HCT116 (cell line): ENCODE measurements around the gene PROSER2. TPM values are rescaled to one million over a fixed set of nuclear protein-coding genes. Genes with fewer than 3 reads are reported as not detected.

Experiments used
- ATAC-seq: fragments of 200-7000 bp; cut with Tn5 transposase; 2 replicates; pipeline ENCODE4 v1.9.1; 2020; ENCODE audit warnings: mild to moderate bottlenecking, moderate library complexity
- BruUV-seq: library from RNA; stranded (reverse); fragments of 400-500 nt; replicated peaks from 2 replicates; lab custom pipeline; 2021; lab: Mats Ljungman, UMichigan
- CTCF ChIA-PET: fragments of 300-600 bp; sonication (Branson Sonifier 250); formaldehyde crosslinking; loops from one replicate; lab custom pipeline; 2021; ENCODE audit warnings: antibody characterized with exemption; lab: Charles Lee
- POLR2A ChIA-PET: fragments of 300-600, 350-600 bp; sonication (Branson Sonifier 250); formaldehyde crosslinking; loops from one replicate; lab custom pipeline; 2021; ENCODE audit warnings: antibody characterized with exemption; lab: Charles Lee
- RAD21 ChIA-PET, 2 experiments: fragments of 300-600 bp; sonication (Branson Sonifier 250); formaldehyde crosslinking; loops; one replicate each; lab custom pipeline; 2023; ENCODE audit warnings: low total read pairs in 2 of 2; ENCODE audit not compliant: uncharacterized antibody in 2 of 2, unreplicated experiment in 2 of 2, low non-redundant PET in 1 of 2; lab: Charles Lee
- DNase-seq: peaks from one replicate; pipeline ENCODE4 v3.0.0-alpha.2; 2010; ENCODE audit warnings: low read depth, low spot score
- H2AFZ ChIP-seq: fragments of 200-600 bp; shearing (Covaris generic), sonication (generic); 2 replicates; pipeline ENCODE4 v1.6.1; 2017; ENCODE audit warnings: low read depth, mixed run types, mixed read lengths, antibody characterized with exemption, low read length; ENCODE audit not compliant: poor library complexity, severe bottlenecking
- H3K27ac ChIP-seq: 2 replicates; pipeline ENCODE4 v1.5.1; 2012; ENCODE audit warnings: low read depth, low read length
- H3K27me3 ChIP-seq: fragments of 200-600 bp; sonication (generic); 2 replicates; pipeline ENCODE4 v1.6.1; 2016; ENCODE audit warnings: mixed run types, low read length, mixed read lengths; ENCODE audit not compliant: insufficient read depth
- H3K36me3 ChIP-seq, 2 experiments: fragments of 200-500 bp in 1 of 2; fragments of 200-600 bp in 1 of 2; sonication (Bioruptor generic) in 1 of 2; sonication (generic) in 1 of 2; 2 replicates each; pipeline versions ENCODE4 v1.5.1 to v1.6.1; 2014 to 2016; ENCODE audit warnings: low read length in 2 of 2, inconsistent platforms in 1 of 2, mixed read lengths in 1 of 2, mixed run types in 1 of 2; ENCODE audit not compliant: insufficient read depth in 2 of 2, control insufficient read depth in 1 of 2
- H3K4me1 ChIP-seq, 2 experiments: fragments of 200-600 bp in 1 of 2; sonication (generic) in 1 of 2; 2 replicates each; pipeline versions ENCODE4 v1.5.1 to v1.6.1; 2012 to 2017; ENCODE audit warnings: low read length in 2 of 2, inconsistent platforms in 1 of 2, mild to moderate bottlenecking in 1 of 2, mixed read lengths in 1 of 2, mixed run types in 1 of 2, moderate library complexity in 1 of 2; ENCODE audit not compliant: insufficient read depth in 2 of 2, control insufficient read depth in 1 of 2
- H3K4me2 ChIP-seq: fragments of 200-600 bp; sonication (generic); 2 replicates; pipeline ENCODE4 v1.6.1; 2017; ENCODE audit warnings: mixed run types, low read length, mixed read lengths
- H3K4me3 ChIP-seq, 2 experiments: fragments of 200-600 bp in 1 of 2; sonication (generic) in 1 of 2; replicated peaks in 1 of 2; 2 replicates each; pipeline ENCODE4 v1.5.1; 2011 to 2016; ENCODE audit warnings: low read length in 2 of 2, control low read depth in 1 of 2, low read depth in 1 of 2, mild to moderate bottlenecking in 1 of 2, mixed read lengths in 1 of 2, mixed run types in 1 of 2
- H3K79me2 ChIP-seq: fragments of 200-600 bp; sonication (generic); 2 replicates; pipeline ENCODE4 v1.6.1; 2017; ENCODE audit warnings: mild to moderate bottlenecking, mixed run types, low read length, moderate library complexity, mixed read lengths; ENCODE audit not compliant: insufficient read depth
- H3K9ac ChIP-seq: fragments of 200-600 bp; sonication (generic); 2 replicates; pipeline ENCODE4 v1.6.1; 2016; ENCODE audit warnings: low read length, mixed read lengths
- H3K9me2 ChIP-seq: fragments of 200-600 bp; sonication (generic), shearing (Covaris generic); 2 replicates; pipeline ENCODE4 v1.6.1; 2017; ENCODE audit warnings: mixed run types, mild to moderate bottlenecking, moderate library complexity; ENCODE audit not compliant: insufficient read depth
- H3K9me3 ChIP-seq, 2 experiments: fragments of 200-500 bp in 1 of 2; fragments of 200-600 bp in 1 of 2; sonication (Bioruptor generic) in 1 of 2; sonication (generic) in 1 of 2; 2 replicates each; pipeline ENCODE4 v1.6.1; 2014 to 2017; ENCODE audit warnings: low read length in 2 of 2, mixed read lengths in 2 of 2, inconsistent platforms in 1 of 2, low read depth in 1 of 2, mild to moderate bottlenecking in 1 of 2, mixed run types in 1 of 2, moderate library complexity in 1 of 2; ENCODE audit not compliant: control insufficient read depth in 1 of 2, insufficient read depth in 1 of 2
- H4K20me1 ChIP-seq: fragments of 200-600 bp; sonication (generic), shearing (Covaris generic); 2 replicates; pipeline ENCODE4 v1.6.1; 2017; ENCODE audit warnings: mixed run types, mild to moderate bottlenecking, moderate library complexity; ENCODE audit not compliant: insufficient read depth
- CEBPB ChIP-seq: IDR thresholded peaks from 2 replicates; pipeline ENCODE4 v1.6.1; 2012; ENCODE audit warnings: low read depth
- EGR1 ChIP-seq: IDR thresholded peaks from 2 replicates; pipeline ENCODE4 v1.6.1; 2012; ENCODE audit warnings: low read depth
- ELF1 ChIP-seq: IDR thresholded peaks from 2 replicates; pipeline ENCODE4 v1.6.1; 2012; ENCODE audit warnings: low read depth, borderline replicate concordance
- EZH2 ChIP-seq: fragments of 200-600 bp; sonication (generic); IDR thresholded peaks from 2 replicates; pipeline ENCODE4 v1.6.1; 2017; ENCODE audit warnings: antibody characterized with exemption, mixed run types
- JUND ChIP-seq: IDR thresholded peaks from 2 replicates; pipeline ENCODE4 v1.6.1; 2012
- POLR2A ChIP-seq: IDR thresholded peaks from 2 replicates; pipeline ENCODE4 v1.7.0; 2011; ENCODE audit warnings: borderline replicate concordance; ENCODE audit not compliant: insufficient read depth, insufficient read length; ENCODE audit errors: extremely low read depth
- POLR2AphosphoS5 ChIP-seq: IDR thresholded peaks from 2 replicates; pipeline ENCODE4 v1.6.1; 2011; ENCODE audit warnings: mild to moderate bottlenecking, low read depth, low read length, moderate library complexity
- RAD21 ChIP-seq: IDR thresholded peaks from 2 replicates; pipeline ENCODE4 v1.6.1; 2012; ENCODE audit warnings: low read depth, mild to moderate bottlenecking
- SIN3A ChIP-seq: IDR thresholded peaks from 2 replicates; pipeline ENCODE4 v1.6.1; 2012; ENCODE audit warnings: low read depth
- SRF ChIP-seq: IDR thresholded peaks from 2 replicates; pipeline ENCODE4 v1.6.1; 2012; ENCODE audit warnings: low read depth
- ZNF274 ChIP-seq: fragments of 200-500 bp; sonication (Bioruptor generic); IDR thresholded peaks from 2 replicates; pipeline ENCODE4 v1.6.1; 2014; ENCODE audit warnings: mild to moderate bottlenecking, low read depth, low read length, inconsistent platforms
- intact Hi-C: fragments of 100-400 bp; cut with micrococcal nuclease; formaldehyde crosslinking; loops from 2 replicates; pipeline ENCODE4 v1.10.0; 2022
- total RNA-seq: library from RNA; stranded (reverse); gene quantifications from one replicate; pipeline ENCODE4 v1.2.1, GENCODE V29; 2021; ENCODE audit not compliant: unreplicated experiment
- TF ChIP-seq, protein P1 (sequence below): IDR thresholded peaks from 2 replicates; pipeline ENCODE4 v1.6.1; 2012

PROSER2 gene
- total RNA-seq, 1 experiment from 2014 or later = 46.2 TPM

DNA sequence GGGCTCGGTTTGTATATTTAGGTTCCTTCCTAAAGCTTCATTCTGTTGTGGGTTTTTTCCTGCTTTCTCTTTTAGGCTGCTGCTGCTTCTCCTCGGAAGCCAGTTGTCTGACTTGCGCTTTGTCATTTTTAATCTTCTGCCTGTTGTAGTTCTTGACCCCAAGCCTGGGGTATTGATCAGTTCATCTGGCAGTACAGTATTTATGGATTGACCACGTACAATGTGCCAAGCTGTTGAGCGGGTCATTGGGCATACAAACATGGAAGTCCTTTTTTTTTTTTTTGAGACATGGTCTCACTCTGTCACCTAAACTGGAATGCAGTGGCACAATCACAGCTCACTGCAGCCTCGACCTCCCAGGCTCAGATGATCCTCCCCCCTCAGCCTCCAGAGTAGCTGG, 4.3 kb downstream of the PROSER2 start:
- ChIA-PET RAD21 (no interaction called here), CTCF (no interaction called here), POLR2A (interaction anchor here (0.6 kb wide), 1 partner anchor 14 kb away, joined by 3 read pairs; no protein-coding TSS in a partner anchor)
- Histone ChIP-seq H3K36me3 (peaks cover 0 to 8% of the 10 kb centered on the region in 2 experiments; a peak in 1 of 4 replicates), H3K4me2 (no peak overlapping the region), H3K27me3 (no peaks in the 10 kb centered on the region), H3K9me3 (no peaks in the 10 kb centered on the region), H3K79me2 (peaks cover 96% of the 10 kb centered on the region), H3K9me2 (no peaks in the 10 kb centered on the region), H3K27ac (no peak overlapping the region), H2AFZ (no peak overlapping the region), H3K9ac (no peak overlapping the region), H3K4me1 (peaks cover 6 to 49% of the 10 kb centered on the region in 2 experiments), H3K4me3 (no peak overlapping the region), H4K20me1 (peaks cover 25% of the 10 kb centered on the region; the same call in 1 of the 2 replicates)
- no peak for DNase-seq
- no peak for ATAC-seq
- no peak for TF ChIP-seq POLR2A
- no peak for TF ChIP-seq RAD21
- TF ChIP-seq, protein P1, sequence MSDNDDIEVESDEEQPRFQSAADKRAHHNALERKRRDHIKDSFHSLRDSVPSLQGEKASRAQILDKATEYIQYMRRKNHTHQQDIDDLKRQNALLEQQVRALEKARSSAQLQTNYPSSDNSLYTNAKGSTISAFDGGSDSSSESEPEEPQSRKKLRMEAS = no peak
- TF ChIP-seq SIN3A = no peak
- TF ChIP-seq EZH2 = no peak
- no peak for TF ChIP-seq POLR2AphosphoS5
- TF ChIP-seq ZNF274 = no peak
- TF ChIP-seq JUND = no peak
- TF ChIP-seq ELF1 = no peak
- TF ChIP-seq SRF = no peak
- no TSS peak for BruUV-seq
- intact Hi-C loops = no loop called here

DNA sequence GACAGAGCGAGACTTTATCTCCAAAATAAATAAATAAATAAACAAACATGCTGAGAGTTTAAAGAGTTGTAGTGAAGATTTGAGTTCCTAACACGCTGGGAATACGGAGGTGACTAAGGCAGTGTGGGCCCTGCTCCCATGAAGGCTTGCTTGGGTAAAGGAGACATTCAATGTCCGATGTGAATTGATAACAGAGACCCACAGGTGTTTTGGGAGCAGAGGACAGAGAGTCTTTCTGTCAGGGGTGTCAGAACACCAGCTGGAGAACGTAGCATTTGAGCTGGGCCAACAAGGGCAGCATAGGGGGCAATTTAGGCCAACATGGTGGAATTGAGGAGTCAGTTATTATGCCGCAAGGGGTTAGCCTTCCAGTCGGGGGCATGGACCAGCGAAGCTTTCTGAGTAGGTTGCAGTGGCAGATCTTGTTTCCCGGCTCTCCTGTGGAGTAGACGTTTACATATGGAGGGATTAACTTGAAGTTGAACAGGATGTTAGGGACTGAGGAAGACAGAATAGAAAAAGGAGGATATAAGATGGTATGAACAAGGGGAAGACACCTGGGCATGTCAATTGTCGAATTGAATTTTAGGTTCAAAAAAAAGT, 5.6 kb downstream of the PROSER2 start:
- Histone ChIP-seq H3K9me3 (no peaks in the 10 kb centered on the region), H3K4me1 (peaks cover 6 to 43% of the 10 kb centered on the region in 2 experiments), H3K9ac (no peak overlapping the region), H3K27ac (no peak overlapping the region), H2AFZ (no peak overlapping the region), H3K27me3 (no peaks in the 10 kb centered on the region), H3K36me3 (peaks cover 0 to 8% of the 10 kb centered on the region in 2 experiments; a peak in 1 of 4 replicates), H3K9me2 (no peaks in the 10 kb centered on the region), H3K4me2 (no peak overlapping the region), H3K79me2 (peaks cover 100% of the 10 kb centered on the region), H4K20me1 (peaks cover 25% of the 10 kb centered on the region; the same call in 1 of the 2 replicates), H3K4me3 (no peak overlapping the region)
- BruUV-seq = no TSS peak
- POLR2A ChIA-PET = no interaction called here
- RAD21 ChIA-PET = no interaction called here
- intact Hi-C loops = no loop called here
- CTCF ChIA-PET = no interaction called here
- no peak for DNase-seq
- no peak for ATAC-seq
- no peak for TF ChIP-seq SRF
- no peak for TF ChIP-seq CEBPB
- no peak for TF ChIP-seq EGR1
- TF ChIP-seq POLR2AphosphoS5 = no peak
